Tibial nerve (tissue), 4 donors: ENCODE measurements around the gene ADGRG7. TPM values are rescaled to one million over a fixed set of nuclear protein-coding genes. Genes with fewer than 3 reads are reported as not detected.

Source experiments
- DNase-seq, 2 donors: peaks; one replicate each; pipeline ENCODE4 v3.0.0-alpha.2; 2019; ENCODE audit warnings: low spot score in 2 of 2
- H3K27ac ChIP-seq, 4 donors: fragments of 200-600 bp; sonication (generic) in 3 of 4; one replicate each; pipeline ENCODE4 v1.5.1; 2017 to 2019; ENCODE audit warnings: mild to moderate bottlenecking in 1 of 4
- H3K27me3 ChIP-seq, 2 donors: fragments of 200-600 bp; sonication (generic) in 1 of 2; one replicate each; pipeline versions ENCODE4 v1.5.1 to v1.6.0; 2017 to 2019
- H3K36me3 ChIP-seq, 3 donors: fragments of 200-600 bp; sonication (generic); one replicate each; pipeline ENCODE4 v1.5.1; 2018 to 2019
- H3K4me1 ChIP-seq, 4 donors: fragments of 200-600 bp; sonication (generic) in 3 of 4; one replicate each; pipeline ENCODE4 v1.5.1; 2017 to 2019
- H3K4me3 ChIP-seq, 4 donors: fragments of 200-600 bp; sonication (generic) in 3 of 4; one replicate each; pipeline ENCODE4 v1.5.1; 2017 to 2019; ENCODE audit warnings: mild to moderate bottlenecking in 1 of 4, moderate library complexity in 1 of 4
- H3K9me3 ChIP-seq, 4 donors: fragments of 200-600 bp; sonication (generic) in 3 of 4; one replicate each; pipeline ENCODE4 v1.5.1; 2017 to 2019
- CTCF ChIP-seq, 5 experiments: fragments of 200-600 bp in 3 of 5; fragments of 450-650 bp in 2 of 5; sonication (generic) in 3 of 5; IDR thresholded peaks; one replicate each; pipeline ENCODE4 v1.5.1; 2016 to 2019; ENCODE audit warnings: antibody characterized with exemption in 5 of 5, mild to moderate bottlenecking in 3 of 5, moderate library complexity in 2 of 5
- EP300 ChIP-seq, 2 donors: sonication (generic); formaldehyde crosslinking; IDR thresholded peaks; one replicate each; pipeline ENCODE4 v1.6.1; 2017; ENCODE audit warnings: antibody characterized with exemption in 2 of 2, mild to moderate bottlenecking in 1 of 2
- POLR2A ChIP-seq, 2 donors: fragments of 450-650 bp; IDR thresholded peaks; one replicate each; pipeline ENCODE4 v1.6.1; 2017; ENCODE audit warnings: antibody characterized with exemption in 2 of 2, mild to moderate bottlenecking in 2 of 2, moderate library complexity in 2 of 2
- WGBS, 2 donors: methylation state at CpG; one replicate each; pipeline ENCODE4 v1.1.5; 2018; 5-methylcytosine and 5-hydroxymethylcytosine counted together
- total RNA-seq, 4 donors: library from RNA; depleted of rRNA; stranded (reverse); fragments of >200 nt; gene quantifications; one replicate each; pipeline ENCODE4 v1.1.0, GENCODE V29; 2016

Gene ADGRG7
- total RNA-seq, 4 donors from 2014 or later = 0.42 TPM; not detected in 3

GRCh38 chr3:100717063-100717462, 107.7 kb downstream of the ADGRG7 start:
- Histone ChIP-seq H3K36me3 (peaks cover 0 to 54% (median 0%) of the 10 kb centered on the region in 3 donors), H3K9me3 (no peaks in the 10 kb centered on the region), H3K4me3 (no peak overlapping the region), H3K27ac (no peak overlapping the region), H3K4me1 (peaks cover 0 to 50% (median 14%) of the 10 kb centered on the region in 4 donors), H3K27me3 (no peaks in the 10 kb centered on the region)
- DNase-seq = no peak
- WGBS, 2 donors = 76 to 79% methylated on average over 2 of the region's 2 CpGs
- TF ChIP-seq EP300 (IDR thresholded peaks at IDR 0.05) (no peak), CTCF (IDR thresholded peaks at IDR 0.05) (no peak), POLR2A (IDR thresholded peaks at IDR 0.05) (no peak)

GRCh38 chr3:100717637-100718487, 108.5 kb downstream of the ADGRG7 start:
- Histone ChIP-seq H3K9me3 (no peaks in the 10 kb centered on the region), H3K27ac (no peak overlapping the region), H3K4me3 (no peak overlapping the region), H3K36me3 (peaks cover 0 to 62% (median 0%) of the 10 kb centered on the region in 3 donors), H3K4me1 (peaks cover 0 to 42% (median 12%) of the 10 kb centered on the region in 4 donors), H3K27me3 (no peaks in the 10 kb centered on the region)
- 87 to 90% methylated on average over 4 of the region's 4 CpGs for WGBS, 2 donors
- DNase-seq = no peak
- no peak for TF ChIP-seq CTCF (IDR thresholded peaks at IDR 0.05)
- TF ChIP-seq EP300 (IDR thresholded peaks at IDR 0.05) = no peak
- TF ChIP-seq POLR2A (IDR thresholded peaks at IDR 0.05) = no peak

GRCh38 chr3:100719136-100719535, 109.7 kb downstream of the ADGRG7 start:
- peaks cover 0 to 56% (median 0%) of the 10 kb centered on the region in 3 donors for H3K36me3 ChIP-seq
- DNase-seq = no peak
- no peak overlapping the region for H3K4me3 ChIP-seq
- H3K9me3 ChIP-seq = no peaks in the 10 kb centered on the region
- no peak overlapping the region for H3K27ac ChIP-seq
- TF ChIP-seq EP300 (IDR thresholded peaks at IDR 0.05) (no peak), POLR2A (IDR thresholded peaks at IDR 0.05) (no peak), CTCF (IDR thresholded peaks at IDR 0.05) (no peak)
- H3K27me3 ChIP-seq = no peaks in the 10 kb centered on the region
- H3K4me1 ChIP-seq = peaks cover 0 to 39% (median 12%) of the 10 kb centered on the region in 4 donors
- WGBS, 2 donors = 21 to 24% methylated on average over 1 of the region's 1 CpG

- Histone ChIP-seq H3K27me3 (no peaks in the 10 kb centered on the region), H3K27ac (no peak overlapping the region), H3K4me1 (peaks cover 0 to 30% (median 8%) of the 10 kb centered on the region in 4 donors), H3K36me3 (peaks cover 0 to 58% (median 0%) of the 10 kb centered on the region in 3 donors), H3K9me3 (no peaks in the 10 kb centered on the region), H3K4me3 (no peak overlapping the region)
- DNase-seq = no peak
- 71 to 75% methylated on average over 5 of the region's 5 CpGs for WGBS, 2 donors
- no peak for TF ChIP-seq EP300 (IDR thresholded peaks at IDR 0.05)
- no peak for TF ChIP-seq CTCF (IDR thresholded peaks at IDR 0.05)
- TF ChIP-seq POLR2A (IDR thresholded peaks at IDR 0.05) = no peak
These were observed 111.0 kb downstream of the ADGRG7 start for GRCh38 chr3:100720426-100720825.

DNA sequence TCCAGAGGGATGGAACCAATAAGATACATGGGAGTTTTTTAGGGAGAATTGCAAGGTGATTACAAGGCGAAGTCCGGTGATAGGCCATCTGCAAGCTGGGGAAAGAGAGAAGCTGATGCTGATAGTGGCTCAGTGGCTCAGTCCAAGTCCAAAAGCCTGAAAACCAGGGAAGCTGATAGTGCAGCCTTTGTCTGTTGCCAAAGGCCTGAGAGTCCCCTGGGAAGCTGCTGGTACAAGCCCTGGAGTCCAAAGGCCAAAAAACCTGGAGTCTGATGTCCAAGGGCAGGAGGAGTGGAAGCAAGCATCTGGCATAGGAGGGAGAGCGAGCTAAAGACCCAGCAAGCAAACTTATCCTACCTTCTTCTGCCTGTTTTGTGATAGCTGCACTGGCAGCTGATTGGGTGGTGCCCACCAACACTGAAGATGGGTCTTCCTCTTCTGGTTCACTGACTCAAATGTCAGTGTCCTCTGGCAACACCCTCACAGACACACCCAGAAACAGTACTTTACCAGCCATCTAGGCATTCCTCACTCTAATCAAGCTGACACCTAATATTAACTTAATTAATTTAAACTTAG, 116.6 kb downstream of the ADGRG7 start:
- Histone ChIP-seq H3K4me1 (peaks cover 0 to 18% (median 0%) of the 10 kb centered on the region in 4 donors), H3K27ac (no peak overlapping the region), H3K36me3 (peaks cover 0 to 44% (median 0%) of the 10 kb centered on the region in 3 donors), H3K4me3 (no peak overlapping the region), H3K27me3 (no peaks in the 10 kb centered on the region), H3K9me3 (no peaks in the 10 kb centered on the region)
- no peak for DNase-seq
- WGBS, 2 donors = 92 to 97% methylated on average over 3 of the region's 3 CpGs
- TF ChIP-seq CTCF (IDR thresholded peaks at IDR 0.05) (no peak), EP300 (IDR thresholded peaks at IDR 0.05) (no peak), POLR2A (IDR thresholded peaks at IDR 0.05) (no peak)
